HepG2 (cell line): ENCODE data around the gene TASP1. TPM values are rescaled to one million over a fixed set of nuclear protein-coding genes. Genes with fewer than 3 reads are reported as not detected.
A peak's percentile ranks its signal among the peaks of the same experiment; 100 is the strongest.

Experiments used
- ARHGAP35 ChIP-seq: sonication (generic); formaldehyde crosslinking; IDR thresholded peaks from 2 replicates; pipeline ENCODE4 v1.9.0; 2022; ENCODE audit warnings: mild to moderate bottlenecking, inconsistent platforms, moderate library complexity, missing genetic modification reagents, borderline replicate concordance
- BRD4 ChIP-seq: sonication (generic); formaldehyde crosslinking; IDR thresholded peaks from 2 replicates; pipeline ENCODE4 v1.4.0; 2020; ENCODE audit warnings: missing genetic modification reagents
- LRRFIP1 ChIP-seq: sonication (generic); formaldehyde crosslinking; conservative IDR thresholded peaks from 2 replicates; pipeline ENCODE4 v1.4.0; 2020; ENCODE audit warnings: missing genetic modification reagents
- MBNL3 ChIP-seq: fragments of 250-450 bp; sonication (Bioruptor Pico); conservative IDR thresholded peaks from 2 replicates; pipeline ENCODE4 v1.8.0; 2022; ENCODE audit warnings: mild to moderate bottlenecking, inconsistent platforms
- MEIS1 ChIP-seq: sonication (generic); formaldehyde crosslinking; IDR thresholded peaks from 2 replicates; pipeline ENCODE4 v1.9.0; 2021; ENCODE audit warnings: mild to moderate bottlenecking, missing genetic modification reagents, moderate library complexity, borderline replicate concordance
- PHF21A ChIP-seq: sonication (generic); formaldehyde crosslinking; IDR thresholded peaks from 2 replicates; pipeline ENCODE4 v1.5.0; 2020; ENCODE audit warnings: mild to moderate bottlenecking, missing genetic modification reagents
- PLSCR1 ChIP-seq: sonication (generic); formaldehyde crosslinking; IDR thresholded peaks from 2 replicates; pipeline ENCODE4 v1.5.0; 2020; ENCODE audit warnings: missing genetic modification reagents, mild to moderate bottlenecking, borderline replicate concordance
- RELA ChIP-seq: sonication (generic); formaldehyde crosslinking; IDR thresholded peaks from 2 replicates; pipeline ENCODE4 v1.4.0; 2020; ENCODE audit warnings: missing genetic modification reagents
- SALL2 ChIP-seq: sonication (generic); formaldehyde crosslinking; IDR thresholded peaks from 2 replicates; pipeline ENCODE4 v1.8.1; 2023; ENCODE audit warnings: mild to moderate bottlenecking, missing genetic modification reagents, inconsistent platforms
- SP4 ChIP-seq: sonication (generic); formaldehyde crosslinking; IDR thresholded peaks from 2 replicates; pipeline ENCODE4 v1.8.1; 2023; ENCODE audit warnings: mild to moderate bottlenecking, missing genetic modification reagents
- THAP9 ChIP-seq: sonication (generic); formaldehyde crosslinking; IDR thresholded peaks from 2 replicates; pipeline ENCODE4; 2020; ENCODE audit warnings: missing genetic modification reagents, mild to moderate bottlenecking, borderline replicate concordance
- USF2 ChIP-seq, 2 experiments: sonication (generic) in 1 of 2; formaldehyde crosslinking in 1 of 2; IDR thresholded peaks; 2 replicates each; pipeline versions ENCODE4 v1.5.1 to v1.6.1; 2011 to 2020; ENCODE audit warnings: borderline replicate concordance in 1 of 2, low read depth in 1 of 2, low read length in 1 of 2, mild to moderate bottlenecking in 1 of 2, missing genetic modification reagents in 1 of 2, moderate library complexity in 1 of 2
- ZNF552 ChIP-seq: sonication (generic); formaldehyde crosslinking; IDR thresholded peaks from 2 replicates; pipeline ENCODE4 v1.9.0; 2022; ENCODE audit warnings: missing genetic modification reagents, mild to moderate bottlenecking, borderline replicate concordance
- ZNF879 ChIP-seq: sonication (generic); formaldehyde crosslinking; IDR thresholded peaks from 2 replicates; pipeline ENCODE4 v1.8.1; 2023; ENCODE audit warnings: missing genetic modification reagents
- polyA plus RNA-seq, 8 experiments: library from polyadenylated mRNA; depleted of rRNA in 3 of 8; stranded (reverse) in 7 of 8; unstranded in 1 of 8; fragments of >200 nt; fragmentation: Illumina TruSeq in 4 of 8; extraction: Trizol in 4 of 8; gene quantifications; 2 replicates each; pipeline versions ENCODE4 v1.2.1 to v1.2.3, GENCODE V29; 2011 to 2016; ENCODE audit warnings: low read depth in 4 of 8, missing spikeins in 1 of 8, mixed read lengths in 1 of 8; ENCODE audit not compliant: insufficient read depth in 1 of 8
- total RNA-seq, 5 experiments: library from RNA; depleted of rRNA; stranded (reverse); fragments of >200 nt; fragmentation: Illumina TruSeq; extraction: Trizol; gene quantifications; 2 replicates each; pipeline ENCODE4 v1.2.3, GENCODE V29; 2016; ENCODE audit warnings: low read depth in 1 of 5
- TF ChIP-seq, protein P1 (sequence below): sonication (generic); formaldehyde crosslinking; IDR thresholded peaks from 2 replicates; pipeline ENCODE4 v1.5.1; 2020; ENCODE audit warnings: mild to moderate bottlenecking, moderate library complexity, missing genetic modification reagents
- TF ChIP-seq, protein P2 (sequence below): sonication (generic); formaldehyde crosslinking; IDR thresholded peaks from 2 replicates; pipeline ENCODE4 v1.5.0; 2020; ENCODE audit warnings: missing genetic modification reagents

The TASP1 gene
- total and polyA plus RNA-seq, 2 of the 13 experiments (the other 11 are each of a cell fraction or from before 2014, with no cell fraction given), result 10.0 to 25.2 TPM

GRCh38 chr20:13638496-13639149 lies at the start of gene TASP1 (continued):
- no peak for TF ChIP-seq PLSCR1 (CRISPR knock-in tag)
- TF ChIP-seq, protein P1, sequence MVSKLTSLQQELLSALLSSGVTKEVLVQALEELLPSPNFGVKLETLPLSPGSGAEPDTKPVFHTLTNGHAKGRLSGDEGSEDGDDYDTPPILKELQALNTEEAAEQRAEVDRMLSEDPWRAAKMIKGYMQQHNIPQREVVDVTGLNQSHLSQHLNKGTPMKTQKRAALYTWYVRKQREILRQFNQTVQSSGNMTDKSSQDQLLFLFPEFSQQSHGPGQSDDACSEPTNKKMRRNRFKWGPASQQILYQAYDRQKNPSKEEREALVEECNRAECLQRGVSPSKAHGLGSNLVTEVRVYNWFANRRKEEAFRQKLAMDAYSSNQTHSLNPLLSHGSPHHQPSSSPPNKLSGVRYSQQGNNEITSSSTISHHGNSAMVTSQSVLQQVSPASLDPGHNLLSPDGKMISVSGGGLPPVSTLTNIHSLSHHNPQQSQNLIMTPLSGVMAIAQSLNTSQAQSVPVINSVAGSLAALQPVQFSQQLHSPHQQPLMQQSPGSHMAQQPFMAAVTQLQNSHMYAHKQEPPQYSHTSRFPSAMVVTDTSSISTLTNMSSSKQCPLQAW (CRISPR knock-in tag), result peak; percentile 91; the same call in 1 of the 2 replicates
- peak; percentile 95 for TF ChIP-seq SP4 (CRISPR knock-in tag)
- TF ChIP-seq PHF21A (CRISPR knock-in tag), result no peak
- TF ChIP-seq ZNF552, result peak; percentile 48; the same call in 1 of the 2 replicates
- peak; percentile 94 for TF ChIP-seq ARHGAP35 (CRISPR knock-in tag)
- TF ChIP-seq USF2 (IDR thresholded peaks at IDR 0.05; ENCODE audit: low read depth, low read length), result peak; percentile 97
- TF ChIP-seq USF2 (CRISPR knock-in tag; IDR thresholded peaks at IDR 0.05; ENCODE audit: borderline replicate concordance), result peak; percentile 99; the same call in 1 of the 2 replicates
- TF ChIP-seq MEIS1, result peak; percentile 95; the same call in 1 of the 2 replicates
- 0 out of 2 replicates have a peak, but pooled peaks have one; percentile 79 for TF ChIP-seq ZNF879 (CRISPR knock-in tag)
- TF ChIP-seq THAP9 (CRISPR knock-in tag), result peak; percentile 83; the same call in 1 of the 2 replicates
- TF ChIP-seq LRRFIP1 (CRISPR knock-in tag), result no peak
- peak; percentile 95 for TF ChIP-seq RELA (CRISPR knock-in tag)
- peak; percentile 81 for TF ChIP-seq SALL2 (CRISPR knock-in tag)
- TF ChIP-seq MBNL3 (CRISPR knock-in tag), result no peak
- TF ChIP-seq, protein P2, sequence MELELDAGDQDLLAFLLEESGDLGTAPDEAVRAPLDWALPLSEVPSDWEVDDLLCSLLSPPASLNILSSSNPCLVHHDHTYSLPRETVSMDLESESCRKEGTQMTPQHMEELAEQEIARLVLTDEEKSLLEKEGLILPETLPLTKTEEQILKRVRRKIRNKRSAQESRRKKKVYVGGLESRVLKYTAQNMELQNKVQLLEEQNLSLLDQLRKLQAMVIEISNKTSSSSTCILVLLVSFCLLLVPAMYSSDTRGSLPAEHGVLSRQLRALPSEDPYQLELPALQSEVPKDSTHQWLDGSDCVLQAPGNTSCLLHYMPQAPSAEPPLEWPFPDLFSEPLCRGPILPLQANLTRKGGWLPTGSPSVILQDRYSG, result no peak
- peak; percentile 89 for TF ChIP-seq BRD4
